ENCODE results near the gene PRND. TPM values are rescaled to one million over a fixed set of nuclear protein-coding genes. Genes with fewer than 3 reads are reported as not detected.

The PRND gene
- total and polyA plus RNA-seq, 2 of the 8 experiments (the other 6 are each of a cell fraction or from before 2014, with no cell fraction given) = 0.09 to 0.11 TPM

DNA sequence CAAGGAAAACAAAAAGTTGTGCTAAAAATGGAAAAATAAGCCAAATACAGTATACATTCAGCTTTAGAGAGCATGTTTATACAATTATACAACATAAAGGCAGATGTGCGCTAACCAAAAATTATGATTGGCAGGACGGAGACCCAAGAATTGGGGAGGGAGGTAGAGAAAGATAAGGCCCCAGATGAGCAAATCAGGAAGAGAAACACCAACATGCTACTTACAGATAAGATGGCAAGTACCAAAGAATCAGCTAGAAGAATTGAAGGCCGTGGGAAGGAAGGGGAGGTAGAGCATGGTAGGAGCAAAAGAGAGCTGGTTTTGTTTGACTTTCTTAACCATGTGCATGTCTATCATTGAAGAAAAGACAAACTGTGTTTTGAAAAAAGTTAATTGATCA, 45.4 kb downstream of the PRND start:
- Histone ChIP-seq H3K79me1 (ENCODE audit: low read depth, low read length) (no peaks in the 10 kb centered on the region), H3K27ac (ENCODE audit: low read depth, low read length) (no peak overlapping the region), H3K14ac (ENCODE audit: insufficient read length) (no peak overlapping the region), H2BK5ac (ENCODE audit: low read depth, low read length) (no peak overlapping the region), H3K27me3 (replicated peaks in 1 of 4; ENCODE audit: control insufficient read depth in 3 of 4, extremely low read depth in 1 of 4, insufficient read depth in 3 of 4, low read length in 3 of 4) (peaks cover 0 to 4% (median under 1%) of the 10 kb centered on the region in 4 experiments; a peak in 3 of 7 replicates), H2BK15ac (ENCODE audit: low read length) (no peak overlapping the region), H3K56ac (replicated peaks; ENCODE audit: insufficient read length, low read depth, low read length) (no peak overlapping the region), H2AK5ac (ENCODE audit: low read depth, low read length) (no peak overlapping the region), H3K9ac (replicated peaks in 1 of 4; ENCODE audit: extremely low read depth in 1 of 4, low read depth in 3 of 4, low read length in 3 of 4) (no peak overlapping the region), H2BK120ac (replicated peaks; ENCODE audit: low read depth, low read length) (no peak overlapping the region), H3K18ac (ENCODE audit: extremely low read depth, low read length) (no peak overlapping the region), H3K4me3 (ENCODE audit: extremely low read depth in 1 of 4, insufficient read depth in 2 of 4, low read depth in 3 of 4, low read length in 4 of 4) (no peak overlapping the region), H3K23ac (ENCODE audit: insufficient read length) (no peak overlapping the region), H4K91ac (replicated peaks; ENCODE audit: insufficient read length, low read length) (no peak overlapping the region), H3K4ac (replicated peaks; ENCODE audit: insufficient read length, low read depth, low read length) (no peak overlapping the region), H3K4me1 (replicated peaks in 1 of 4; ENCODE audit: control insufficient read depth in 3 of 4, insufficient read depth in 4 of 4, low read length in 3 of 4) (no peaks in the 10 kb centered on the region; a peak in 1 of 7 replicates), H4K5ac (ENCODE audit: insufficient read length, low read depth, low read length) (no peak overlapping the region), H3K36me3 (ENCODE audit: control insufficient read depth in 2 of 4, insufficient read depth in 4 of 4, low read length in 3 of 4) (no peaks in the 10 kb centered on the region), H3K4me2 (ENCODE audit: insufficient read depth in 1 of 2, low read depth in 2 of 2, low read length in 2 of 2) (no peak overlapping the region), H2BK20ac (ENCODE audit: low read length) (no peak overlapping the region), H3K23me2 (ENCODE audit: low read depth, low read length) (no peaks in the 10 kb centered on the region), H2BK12ac (ENCODE audit: low read depth, low read length) (no peak overlapping the region), H3K9me3 (ENCODE audit: insufficient read depth in 2 of 2, low read depth in 1 of 2, low read length in 1 of 2) (peaks cover 7% of the 10 kb centered on the region in 2 experiments; a peak in 2 of 4 replicates), H3K79me2 (ENCODE audit: control insufficient read depth in 1 of 2, insufficient read depth in 2 of 2, low read length in 2 of 2) (no peaks in the 10 kb centered on the region), H4K20me1 (replicated peaks in 1 of 2; ENCODE audit: control insufficient read depth in 1 of 2, insufficient read depth in 2 of 2, low read length in 2 of 2) (no peaks in the 10 kb centered on the region), H4K8ac (ENCODE audit: extremely low read depth, insufficient read depth, low read length) (no peak overlapping the region), H2AFZ (ENCODE audit: low read length) (no peak overlapping the region)
- TF ChIP-seq ASH2L (IDR thresholded peaks at IDR 0.05; ENCODE audit: low read length) = no peak
- no peak for TF ChIP-seq RXRA (IDR thresholded peaks at IDR 0.05; ENCODE audit: insufficient read depth, low read depth, low read length)
- TF ChIP-seq SP2 (IDR thresholded peaks at IDR 0.05; ENCODE audit: low read length) = no peak
- no peak for TF ChIP-seq POLR2AphosphoS5 (IDR thresholded peaks at IDR 0.05; ENCODE audit: low read depth, low read length)
- no peak for TF ChIP-seq KDM4A (IDR thresholded peaks at IDR 0.05; ENCODE audit: low read depth, low read length, severe bottlenecking)
- no peak for TF ChIP-seq SP4 (IDR thresholded peaks at IDR 0.05; ENCODE audit: low read length)
- no peak for TF ChIP-seq FOSL1 (IDR thresholded peaks at IDR 0.05; ENCODE audit: insufficient read depth, low read depth, low read length)
- TF ChIP-seq SRF (IDR thresholded peaks at IDR 0.05; ENCODE audit: low read depth, low read length) = no peak
- 93% methylated on average over 3 of the region's 3 CpGs; no CpG with 5 or more reads in 1 of the 2 experiments for WGBS, 2 experiments (ENCODE audit: extremely low coverage in 1 of 2, insufficient coverage in 1 of 2, insufficient read length in 1 of 2, insufficient replicate concordance in 2 of 2, low coverage in 1 of 2, low lambda C conversion rate in 2 of 2, missing lambda C conversion rate in 1 of 2)
- FAIRE-seq = no peak
- CTCF ChIA-PET (ENCODE audit: partially characterized antibody) = interaction anchor here (0.6 kb wide), 1 partner anchor 17 kb away, joined by 3 read pairs; no protein-coding TSS in a partner anchor
- DNase-seq (ENCODE audit: low read depth in 1 of 2, low spot score in 2 of 2) = no peak
- POLR2A ChIA-PET (ENCODE audit: partially characterized antibody) = no interaction called here
